GM12864 (cell line): Measurements from ENCODE around the gene UBXN11.
"Not testable (repeated sequence)": the region's sequence is repeated elsewhere in the genome, so short reads cannot be mapped to it uniquely, and the experiment has no call there.

ENCODE experiments used
- DNase-seq: peaks from one replicate; pipeline ENCODE4 v3.0.0-alpha.2; 2011; ENCODE audit warnings: low read depth
- H3K4me3 ChIP-seq: 2 replicates; pipeline ENCODE4 v1.5.1; 2011; ENCODE audit warnings: mild to moderate bottlenecking, low read depth, low read length, control low read depth
- CTCF ChIP-seq: IDR thresholded peaks from 2 replicates; pipeline ENCODE4 v1.5.1; 2011; ENCODE audit warnings: low read depth, mild to moderate bottlenecking, moderate library complexity, low read length, control low read depth, inconsistent platforms; ENCODE audit errors: missing control alignments

Gene UBXN11

DNA sequence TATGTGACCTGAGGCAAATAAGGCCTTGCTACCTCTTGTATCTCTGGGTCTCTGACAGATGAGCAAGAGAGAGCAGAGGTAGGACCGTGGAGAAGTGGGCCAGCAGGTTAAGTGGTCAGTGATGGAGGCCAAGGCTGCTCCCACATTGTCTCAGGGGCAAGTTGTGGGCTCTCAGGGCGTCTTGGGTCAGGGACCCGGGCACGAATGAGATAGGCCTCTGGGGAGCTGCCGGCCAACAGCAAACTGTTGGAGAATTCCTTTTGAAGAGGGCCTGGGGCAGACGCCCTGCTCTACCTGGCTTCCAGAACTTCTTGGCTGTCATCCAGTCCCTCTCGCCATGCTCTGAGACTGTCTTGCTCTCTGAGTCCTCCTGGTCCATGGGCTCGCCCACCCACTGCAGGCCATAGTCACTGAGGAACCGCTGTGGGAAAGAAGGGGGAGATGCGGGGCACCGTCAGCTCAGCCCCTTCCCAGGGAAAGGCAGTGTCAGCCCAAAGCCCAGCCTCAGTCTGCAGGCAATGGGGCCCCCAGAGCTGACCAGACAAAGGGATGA lies 12.4 kb downstream of the UBXN11 start:
- no peak for DNase-seq
- no peak for TF ChIP-seq CTCF
- H3K4me3 ChIP-seq, result no peak overlapping the region

GRCh38 chr1:26292735-26293134 lies 13.7 kb downstream of the UBXN11 start:
- not testable (repeated sequence) for H3K4me3 ChIP-seq, DNase-seq

GRCh38 chr1:26291939-26292338 lies 14.5 kb downstream of the UBXN11 start:
- no peak for DNase-seq
- TF ChIP-seq CTCF, result no peak
- H3K4me3 ChIP-seq, result no peak overlapping the region

DNA sequence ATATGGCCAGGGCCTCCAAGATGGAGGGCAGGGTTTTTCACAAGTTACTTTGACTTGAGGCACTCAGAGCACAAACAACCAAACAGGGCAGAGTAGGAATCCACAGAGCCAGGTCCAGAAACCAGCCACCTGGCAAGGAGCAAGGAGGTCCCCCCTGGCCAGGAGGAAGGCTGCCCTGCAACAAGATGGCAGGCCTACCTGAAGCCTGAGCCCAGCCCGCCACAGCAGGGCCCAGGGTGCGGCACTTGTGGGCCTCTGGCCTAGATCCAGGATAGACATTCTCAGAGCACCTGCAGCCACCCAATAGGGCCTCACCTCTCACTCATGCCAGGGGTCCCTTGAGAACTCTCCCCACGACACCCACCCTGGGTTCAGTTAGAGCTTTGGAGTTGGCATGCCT lies 15.0 kb downstream of the UBXN11 start:
- H3K4me3 ChIP-seq, result no peak overlapping the region
- TF ChIP-seq CTCF, result no peak

DNA sequence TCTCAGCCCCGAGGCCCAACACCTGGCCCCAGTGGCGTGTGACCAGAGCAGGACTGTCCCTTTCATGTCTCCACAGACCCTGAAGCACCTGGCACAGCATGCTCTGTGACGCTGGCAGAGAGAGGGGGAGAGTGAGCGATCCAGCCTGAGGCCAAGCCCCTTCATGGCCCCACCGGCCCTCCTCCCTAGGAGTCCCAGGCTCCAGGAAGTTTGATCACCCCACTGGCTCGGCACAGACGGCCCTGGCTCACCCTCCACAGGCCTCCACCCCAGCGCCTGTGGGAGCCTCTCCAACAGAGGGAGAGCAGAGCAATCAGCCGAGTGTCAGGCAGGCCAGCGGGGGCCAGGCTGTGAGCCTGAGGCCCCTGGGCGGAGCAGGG lies 15.6 kb downstream of the UBXN11 start:
- no peak for TF ChIP-seq CTCF
- H3K4me3 ChIP-seq, result no peak overlapping the region
- no peak for DNase-seq

More for the DNA sequence above, 15.0 kb downstream of the UBXN11 start:
- DNase-seq, result no peak

DNA sequence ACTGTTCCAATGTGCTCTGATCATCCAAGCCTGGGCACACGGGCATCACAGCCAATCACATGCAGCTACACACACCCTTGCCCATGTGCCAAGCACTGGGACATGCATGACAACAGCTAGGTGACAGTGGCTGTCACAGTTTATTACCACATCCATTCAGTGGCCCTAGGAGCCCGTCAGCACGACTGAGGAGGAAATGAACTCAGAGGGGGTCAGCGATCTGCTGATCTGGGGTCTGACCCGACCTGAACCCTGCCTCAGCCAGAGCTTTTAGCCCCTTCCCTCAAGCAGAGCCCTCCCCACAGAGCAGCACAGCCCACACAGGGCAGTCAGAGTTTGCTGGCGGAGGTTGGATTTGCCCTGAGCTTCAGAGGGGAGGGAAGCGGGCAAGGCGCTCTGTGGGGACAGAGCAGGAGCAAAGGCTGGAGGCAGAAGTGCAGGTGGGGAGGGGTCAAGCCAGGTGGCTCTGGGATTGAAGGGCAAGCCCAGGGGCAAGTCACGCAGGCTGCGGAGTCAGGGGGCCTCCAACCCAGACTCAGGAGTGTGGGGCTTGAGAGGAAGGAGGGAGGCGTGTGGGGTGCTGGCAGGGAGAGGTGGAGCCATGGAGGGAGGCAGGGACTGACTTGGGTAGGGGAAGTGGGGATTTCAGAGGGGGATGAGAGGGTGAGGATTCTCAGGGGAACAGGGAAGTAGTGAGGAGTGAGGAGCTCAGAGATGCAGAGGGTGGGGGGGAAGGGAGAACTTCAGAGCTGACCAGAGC lies 16.1 kb downstream of the UBXN11 start:
- H3K4me3 ChIP-seq, result no peak overlapping the region
- TF ChIP-seq CTCF, result no peak
- DNase-seq, result no peak

- no peak for TF ChIP-seq CTCF
- no peak for DNase-seq
- H3K4me3 ChIP-seq, result no peak overlapping the region
Measured at GRCh38 chr1:26289158-26290059, 17.0 kb downstream of the UBXN11 start.
